Measurements from ENCODE around the gene LRMDA.

DNA sequence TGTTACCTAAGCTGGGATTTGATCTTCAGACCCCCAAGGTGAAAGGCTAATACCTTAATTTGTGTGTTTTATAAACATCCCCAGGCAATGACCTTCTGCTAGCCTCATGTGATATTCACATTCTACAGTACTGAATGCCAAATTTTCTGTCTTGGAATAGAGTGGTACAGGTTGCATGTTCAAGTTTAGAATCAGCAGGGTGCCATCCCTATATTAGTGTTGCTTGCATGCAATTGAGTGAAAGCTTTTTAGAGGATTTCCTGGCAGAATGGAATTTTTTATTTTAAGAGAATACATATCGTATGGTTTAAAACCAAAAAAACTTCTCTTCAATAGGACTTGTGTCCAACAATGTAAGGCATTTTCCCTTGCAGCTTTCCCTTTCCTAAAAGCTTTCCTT lies 107.3 kb downstream of the LRMDA start:
- TF ChIP-seq POLR2A (IDR thresholded peaks at IDR 0.05): no peak
- TF ChIP-seq EP300 (IDR thresholded peaks at IDR 0.05): no peak

Measured in sigmoid colon (tissue), 4 donors.